ENCODE data around the gene IDS. TPM values are rescaled to one million over a fixed set of nuclear protein-coding genes. Genes with fewer than 3 reads are reported as not detected.
"Not testable (repeated sequence)": the region's sequence is repeated elsewhere in the genome, so short reads cannot be mapped to it uniquely, and the experiment has no call there.

Gene IDS
- total and polyA plus RNA-seq, 12 donors = 24.0 to 89.5 (median 71.4) TPM

DNA sequence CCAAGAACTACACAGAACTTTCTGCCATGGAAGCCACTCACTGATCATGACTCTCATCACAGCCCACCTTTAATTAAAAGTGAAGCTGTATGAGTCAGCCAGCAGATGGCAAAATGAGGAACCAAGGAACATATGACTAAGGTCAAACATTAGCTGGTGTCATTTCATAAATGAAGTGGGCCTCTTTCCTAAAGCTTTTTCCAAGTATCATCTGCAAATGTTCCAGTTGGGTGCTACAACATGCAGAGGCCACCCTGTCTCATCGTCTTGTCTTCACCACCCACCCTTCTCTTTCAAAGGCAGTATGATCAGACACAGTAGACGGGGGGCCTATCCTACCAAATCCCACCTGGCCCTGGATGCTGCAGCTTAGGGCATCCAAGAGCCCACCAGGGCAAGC, 26.5 kb upstream of the IDS start:
- H3K27ac ChIP-seq = no peak overlapping the region
- TF ChIP-seq CTCF (IDR thresholded peaks at IDR 0.05) = no peak
- no peaks in the 10 kb centered on the region for H3K9me3 ChIP-seq
- DNase-seq = no peak
- no peak for ATAC-seq
- H3K4me3 ChIP-seq = no peak overlapping the region
- peaks cover 0 to 4% (median 0%) of the 10 kb centered on the region in 9 donors for H3K4me1 ChIP-seq
- intact Hi-C loops (cut with DNase I) = no loop called here
- peaks cover 0 to 6% (median 0%) of the 10 kb centered on the region in 7 donors for H3K27me3 ChIP-seq
- peaks cover 0 to 8% (median 0%) of the 10 kb centered on the region in 9 donors for H3K36me3 ChIP-seq
- 92 to 100% methylated on average over 2 of the region's 2 CpGs for WGBS, 2 donors

GRCh38 chrX:149528381-149528780, 23.3 kb upstream of the IDS start:
- Histone ChIP-seq H3K27ac (no peak overlapping the region), H3K9me3 (no peaks in the 10 kb centered on the region)
- TF ChIP-seq CTCF (IDR thresholded peaks at IDR 0.05) = no peak

GRCh38 chrX:149527705-149528104, 22.6 kb upstream of the IDS start:
- peak in 3 of 8 donors; percentile 27 to 38 (median 29) for ATAC-seq
- WGBS, 2 donors = 45 to 73% methylated on average over 1 of the region's 1 CpG
- intact Hi-C loops (cut with DNase I) = loop anchor here in 1 of 10 donors (10.0 kb wide), 1 partner anchor 357 kb away; the partner anchor contains the start of gene MAGEA8

More at GRCh38 chrX:149528381-149528780, 23.3 kb upstream of the IDS start:
- intact Hi-C loops (cut with DNase I) = loop anchor here in 1 of 10 donors (10.0 kb wide), 1 partner anchor 356 kb away; the partner anchor contains the start of gene MAGEA8
- peaks cover 0 to 6% (median 0%) of the 10 kb centered on the region in 7 donors for H3K27me3 ChIP-seq
- ATAC-seq = no peak
- no peak overlapping the region for H3K4me3 ChIP-seq
- no peak for DNase-seq
- peaks cover 0 to 4% (median 0%) of the 10 kb centered on the region in 9 donors for H3K36me3 ChIP-seq
- peaks cover 0 to 15% (median 0%) of the 10 kb centered on the region in 9 donors for H3K4me1 ChIP-seq
- WGBS, 2 donors = 71 to 75% methylated on average over 1 of the region's 1 CpG

DNA sequence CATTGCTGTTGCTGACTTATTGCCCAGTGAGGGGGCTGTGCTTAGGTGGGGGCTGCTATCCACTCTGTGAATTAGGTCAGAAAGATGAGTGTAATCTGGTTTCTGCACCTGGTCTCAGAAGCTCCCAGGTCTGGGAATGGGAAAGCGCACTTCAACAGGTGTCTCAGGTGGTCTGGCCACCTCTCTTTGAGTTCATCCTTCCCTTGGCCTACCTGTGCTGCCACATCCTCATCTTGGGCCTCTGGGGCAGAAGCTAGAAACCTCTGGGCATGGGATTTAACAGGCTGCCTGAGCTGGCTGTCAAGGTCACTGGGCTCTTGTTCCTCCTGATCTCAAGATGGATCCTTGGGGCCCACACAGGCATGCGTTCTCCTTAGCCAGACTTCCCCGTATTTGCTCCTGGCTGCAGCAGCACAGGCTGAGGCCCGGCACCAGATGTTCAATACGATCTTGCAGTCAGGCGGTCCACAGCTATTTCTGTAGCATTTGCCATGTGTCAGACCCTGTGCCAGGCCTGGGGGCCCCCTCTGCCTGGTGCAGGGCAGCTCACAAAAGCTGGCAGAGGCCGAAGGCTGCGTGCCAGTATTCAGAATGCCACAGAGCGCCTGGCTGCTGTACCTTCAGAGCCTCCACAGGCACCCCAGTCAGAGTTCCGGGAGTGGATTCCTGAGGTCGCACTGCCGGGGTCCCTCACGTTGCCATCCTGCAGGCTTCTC, 21.4 kb upstream of the IDS start:
- intact Hi-C loops (cut with DNase I) = loop anchor here in 1 of 10 donors (10.0 kb wide), 1 partner anchor 358 kb away; the partner anchor contains the start of gene MAGEA8
- not testable (repeated sequence) for H3K9me3 ChIP-seq, DNase-seq, H3K36me3 ChIP-seq, H3K4me3 ChIP-seq, H3K27me3 ChIP-seq
- ATAC-seq = peak; percentile 31 to 88 (median 82)
- WGBS, 2 donors = 55 to 74% methylated on average over 7 to 8 of the region's 13 CpGs
- peaks cover 0 to 16% (median 0%) of the 10 kb centered on the region in 9 donors for H3K4me1 ChIP-seq
- H3K27ac ChIP-seq = peak overlapping the region in 9 of 10 donors; percentile 15 to 71 (median 67)

More at GRCh38 chrX:149527705-149528104, 22.6 kb upstream of the IDS start:
- TF ChIP-seq CTCF (IDR thresholded peaks at IDR 0.05) = peak in 7 of 9 donors; percentile 39 to 57 (median 49)
- H3K4me3 ChIP-seq = no peak overlapping the region
- peaks cover 0 to 15% (median 0%) of the 10 kb centered on the region in 9 donors for H3K4me1 ChIP-seq
- peaks cover 0 to 4% (median 0%) of the 10 kb centered on the region in 9 donors for H3K36me3 ChIP-seq
- no peak overlapping the region for H3K27ac ChIP-seq
- no peaks in the 10 kb centered on the region for H3K9me3 ChIP-seq
- peaks cover 0 to 6% (median 0%) of the 10 kb centered on the region in 7 donors for H3K27me3 ChIP-seq
- DNase-seq = no peak

GRCh38 chrX:149525903-149526302, 20.8 kb upstream of the IDS start:
- DNase-seq, H3K27me3 ChIP-seq, H3K36me3 ChIP-seq, H3K4me3 ChIP-seq, H3K9me3 ChIP-seq: not testable (repeated sequence)
- H3K27ac ChIP-seq = peak overlapping the region in 9 of 10 donors; percentile 15 to 71 (median 67)
- intact Hi-C loops (cut with DNase I) = loop anchor here in 1 of 10 donors (10.0 kb wide), 1 partner anchor 359 kb away; the partner anchor contains the start of gene MAGEA8
- H3K4me1 ChIP-seq = peaks cover 0 to 16% (median 0%) of the 10 kb centered on the region in 9 donors
- WGBS, 2 donors = 25 to 44% methylated on average over 3 to 5 of the region's 5 CpGs
- peak in 4 of 8 donors; percentile 11 to 45 (median 16) for ATAC-seq

DNA sequence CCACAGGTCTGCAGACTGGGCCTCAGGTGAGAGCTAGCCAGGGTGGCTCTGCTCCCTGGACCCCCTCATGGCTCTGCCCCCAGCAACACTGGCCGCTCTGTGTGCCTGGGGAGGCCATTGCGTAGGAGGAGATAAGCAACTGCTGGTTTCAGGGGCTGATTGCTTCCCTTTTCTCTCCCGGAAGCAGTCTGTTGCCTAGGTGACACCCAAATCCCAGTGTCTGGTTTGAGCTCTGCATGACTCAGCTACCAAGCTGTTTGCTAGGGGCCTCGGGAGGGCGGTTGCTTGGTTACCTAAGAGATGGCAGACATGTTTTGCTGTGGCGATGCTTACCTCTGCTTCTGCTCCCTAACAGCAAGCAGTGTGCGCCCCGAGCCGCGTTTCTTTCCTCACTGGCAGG, 20.3 kb upstream of the IDS start:
- ATAC-seq (peak; percentile 36 to 84 (median 67)), DNase-seq (peak; percentile 23 to 32)
- not testable (repeated sequence) for H3K9me3 ChIP-seq, H3K36me3 ChIP-seq, H3K4me3 ChIP-seq, H3K27me3 ChIP-seq
- intact Hi-C loops (cut with DNase I) = loop anchor here in 1 of 10 donors (10.0 kb wide), 1 partner anchor 359 kb away; the partner anchor contains the start of gene MAGEA8
- peaks cover 0 to 16% (median 0%) of the 10 kb centered on the region in 9 donors for H3K4me1 ChIP-seq
- WGBS, 2 donors = 15 to 57% methylated on average over 2 to 4 of the region's 10 CpGs
- H3K27ac ChIP-seq = peak overlapping the region in 2 of 10 donors; percentile 28 to 73
